GM12878 (cell line): ENCODE results near the gene MAST2. TPM values are rescaled to one million over a fixed set of nuclear protein-coding genes. Genes with fewer than 3 reads are reported as not detected.

Experiments used
- ATAC-seq: fragments of 200-7000 bp; cut with Tn5 transposase; 3 replicates; pipeline ENCODE4 v1.9.1; 2020; ENCODE audit warnings: mild to moderate bottlenecking, moderate library complexity
- BruUV-seq: library from RNA; stranded (reverse); fragments of 400-500 nt; replicated peaks from 2 replicates; lab custom pipeline; 2021; lab: Mats Ljungman, UMichigan
- CTCF ChIA-PET: fragments of 300-600 bp; sonication (Branson Sonifier 250); formaldehyde crosslinking; extraction: SDS; loops from one replicate; lab custom pipeline; 2021; ENCODE audit warnings: inconsistent platforms; lab: Yijun Ruan, JAX
- POLR2A ChIA-PET: fragments of 350-600 bp; formaldehyde crosslinking; extraction: SDS; loops from one replicate; lab custom pipeline; 2021; ENCODE audit warnings: inconsistent platforms; lab: Charles Lee
- RAD21 ChIA-PET: fragments of 300-600 bp; sonication (Branson Sonifier 250); formaldehyde crosslinking; loops from one replicate; lab custom pipeline; 2023; ENCODE audit warnings: antibody characterized with exemption; ENCODE audit not compliant: unreplicated experiment; lab: Charles Lee
- SMC1A ChIA-PET: fragments of 300-600 bp; sonication (Branson Sonifier 250); formaldehyde crosslinking; loops from one replicate; lab custom pipeline; 2023; ENCODE audit not compliant: unreplicated experiment, uncharacterized antibody; lab: Charles Lee
- DNase-seq: peaks from one replicate; pipeline ENCODE4 v3.0.0-alpha.2; 2011; ENCODE audit warnings: low read depth, low spot score
- FAIRE-seq: peaks from 3 replicates; lab custom pipeline; 2011; peaks lifted over from hg19 to GRCh38; lab: Jason Lieb, UNC
- H2AFZ ChIP-seq: 2 replicates; pipeline ENCODE4 v1.6.0; 2011; ENCODE audit warnings: low read depth, low read length, control low read depth; ENCODE audit not compliant: control insufficient read depth
- H3K27ac ChIP-seq: 2 replicates; pipeline ENCODE4 v1.5.1; 2011; ENCODE audit warnings: control low read depth; ENCODE audit not compliant: control insufficient read depth, insufficient read depth
- H3K27me3 ChIP-seq, 2 experiments: replicated peaks in 1 of 2; 2 replicates each; pipeline versions ENCODE4 v1.6.0 to v1.6.1; 2011; ENCODE audit warnings: low read length in 1 of 2; ENCODE audit not compliant: control insufficient read depth in 2 of 2, insufficient read depth in 2 of 2
- H3K36me3 ChIP-seq, 2 experiments: 2 replicates each; pipeline ENCODE4 v1.5.1; 2011; ENCODE audit warnings: low read length in 1 of 2; ENCODE audit not compliant: control insufficient read depth in 2 of 2, insufficient read depth in 2 of 2
- H3K4me1 ChIP-seq: 2 replicates; pipeline ENCODE4 v1.6.1; 2011; ENCODE audit warnings: mild to moderate bottlenecking, low read length, moderate library complexity, mixed read lengths; ENCODE audit not compliant: control insufficient read depth, insufficient read depth
- H3K4me2 ChIP-seq: 2 replicates; pipeline ENCODE4 v1.6.0; 2011; ENCODE audit warnings: control low read depth; ENCODE audit not compliant: control insufficient read depth, insufficient read depth
- H3K4me3 ChIP-seq: fragments of 200-600 bp; sonication (generic); 2 replicates; pipeline ENCODE4 v1.5.1; 2016
- H3K79me2 ChIP-seq: 2 replicates; pipeline ENCODE4 v1.6.0; 2011; ENCODE audit warnings: low read length; ENCODE audit not compliant: control insufficient read depth, insufficient read depth
- H3K9ac ChIP-seq: 2 replicates; pipeline ENCODE4 v1.8.0; 2011; ENCODE audit warnings: low read length, control low read depth, mixed read lengths; ENCODE audit not compliant: control insufficient read depth, insufficient read depth
- H3K9me3 ChIP-seq: replicated peaks from 3 replicates; pipeline ENCODE4 v1.5.1; 2011; ENCODE audit warnings: mild to moderate bottlenecking, low read length; ENCODE audit not compliant: control insufficient read depth, insufficient read depth
- H4K20me1 ChIP-seq: 2 replicates; pipeline ENCODE4 v1.6.0; 2011; ENCODE audit not compliant: control insufficient read depth, insufficient read depth
- BCL11A ChIP-seq: IDR thresholded peaks from 2 replicates; pipeline ENCODE4 v1.6.1; 2011; ENCODE audit warnings: low read depth, low read length
- CEBPB ChIP-seq, 2 experiments: fragments of 150-350 bp in 1 of 2; IDR thresholded peaks; 2 replicates each; pipeline ENCODE4 v1.6.1; 2012 to 2014; ENCODE audit warnings: low read depth in 2 of 2, low read length in 2 of 2, borderline replicate concordance in 1 of 2, inconsistent platforms in 1 of 2
- DPF2 ChIP-seq: fragments of 450-650 bp; IDR thresholded peaks from 2 replicates; pipeline ENCODE4 v1.6.1; 2017; ENCODE audit warnings: mild to moderate bottlenecking
- EZH2 ChIP-seq: IDR thresholded peaks from 2 replicates; pipeline ENCODE4 v1.6.1; 2012; ENCODE audit warnings: low read depth, mild to moderate bottlenecking, control low read depth, inconsistent platforms, low read length, borderline replicate concordance; ENCODE audit not compliant: control insufficient read depth
- IRF5 ChIP-seq: fragments of 450-650 bp; IDR thresholded peaks from 2 replicates; pipeline ENCODE4 v1.6.1; 2017; ENCODE audit warnings: borderline replicate concordance
- NFYA ChIP-seq: IDR thresholded peaks from 2 replicates; pipeline ENCODE4 v1.6.1; 2011; ENCODE audit warnings: low read depth, mild to moderate bottlenecking, low read length, improper control_type of control experiment, borderline replicate concordance
- PAX8 ChIP-seq: fragments of 450-650 bp; IDR thresholded peaks from 2 replicates; pipeline ENCODE4 v1.6.1; 2017; ENCODE audit warnings: mild to moderate bottlenecking, moderate library complexity
- RELA ChIP-seq: fragments of 450-650 bp; IDR thresholded peaks from 2 replicates; pipeline ENCODE4 v1.8.0; 2014; ENCODE audit warnings: borderline replicate concordance; ENCODE audit not compliant: partially characterized antibody
- RFX5 ChIP-seq: IDR thresholded peaks from 2 replicates; pipeline ENCODE4 v1.6.1; 2011; ENCODE audit warnings: low read depth, low read length, improper control_type of control experiment
- SMARCA5 ChIP-seq: fragments of 450-650 bp; IDR thresholded peaks from 2 replicates; pipeline ENCODE4 v1.6.1; 2017; ENCODE audit warnings: mild to moderate bottlenecking
- SMC3 ChIP-seq: IDR thresholded peaks from 2 replicates; pipeline ENCODE4 v1.6.1; 2011; ENCODE audit warnings: low read length, improper control_type of control experiment, borderline replicate concordance
- SRF ChIP-seq, 2 experiments: IDR thresholded peaks; 2 replicates each; pipeline ENCODE4 v1.6.1; 2011; ENCODE audit warnings: low read depth in 2 of 2, low read length in 2 of 2, mild to moderate bottlenecking in 1 of 2, moderate library complexity in 1 of 2
- WRNIP1 ChIP-seq: IDR thresholded peaks from 2 replicates; pipeline ENCODE4 v1.6.1; 2011; ENCODE audit warnings: low read depth, low read length, improper control_type of control experiment, borderline replicate concordance
- YBX1 ChIP-seq: fragments of 450-650 bp; IDR thresholded peaks from 2 replicates; pipeline ENCODE4 v1.6.1; 2016; ENCODE audit warnings: antibody characterized with exemption
- ZNF622 ChIP-seq: fragments of 450-650 bp; IDR thresholded peaks from 2 replicates; pipeline ENCODE4 v1.6.1; 2017; ENCODE audit warnings: mild to moderate bottlenecking, inconsistent platforms
- whole genome bisulfite sequencing: methylation state at CpG from one replicate; pipeline ENCODE4 v1.1.6; 2016; ENCODE audit warnings: low lambda C conversion rate; ENCODE audit not compliant: insufficient replicate concordance, insufficient coverage; ENCODE audit errors: missing lambda C conversion rate; 5-methylcytosine and 5-hydroxymethylcytosine counted together
- in situ Hi-C: fragments of 300-500 bp; cut with MboI; formaldehyde crosslinking; loops from 9 replicates; pipeline ENCODE4 v1.14.3; 2018; ENCODE audit warnings: mixed read lengths
- intact Hi-C: fragments of 100-400 bp; cut with micrococcal nuclease; formaldehyde crosslinking; loops from one replicate; pipeline ENCODE4 v1.14.2; 2022; ENCODE audit not compliant: unreplicated experiment
- polyA plus RNA-seq, 11 experiments: library from polyadenylated mRNA; depleted of rRNA in 4 of 11; unstranded in 6 of 11; stranded (reverse) in 5 of 11; fragments of >200 nt; fragmentation: Nextera tagmentation in 4 of 11; fragmentation: Illumina TruSeq in 1 of 11; extraction: Ambion mirVana in 4 of 11; extraction: Trizol in 1 of 11; gene quantifications; 1 replicate in 1 of 11; 2 replicates in 10 of 11; pipeline versions ENCODE4 v1.2.1 to v1.2.3, GENCODE V29; 2011 to 2016; ENCODE audit warnings: inconsistent platforms in 2 of 11, missing spikeins in 2 of 11, low read depth in 1 of 11
- total RNA-seq, 4 experiments: library from RNA; depleted of rRNA in 3 of 4; stranded (reverse); fragments of >200 nt in 3 of 4; fragmentation: Illumina TruSeq in 1 of 4; extraction: Trizol in 1 of 4; gene quantifications; 2 replicates each; pipeline versions ENCODE4 v1.2.1 to v1.2.3, GENCODE V29; 2013 to 2021

The MAST2 gene
- total and polyA plus RNA-seq, 10 of the 15 experiments (the other 5 are each of a cell fraction or from before 2014, with no cell fraction given) = 1.0 to 28.7 (median 13.8) TPM

DNA sequence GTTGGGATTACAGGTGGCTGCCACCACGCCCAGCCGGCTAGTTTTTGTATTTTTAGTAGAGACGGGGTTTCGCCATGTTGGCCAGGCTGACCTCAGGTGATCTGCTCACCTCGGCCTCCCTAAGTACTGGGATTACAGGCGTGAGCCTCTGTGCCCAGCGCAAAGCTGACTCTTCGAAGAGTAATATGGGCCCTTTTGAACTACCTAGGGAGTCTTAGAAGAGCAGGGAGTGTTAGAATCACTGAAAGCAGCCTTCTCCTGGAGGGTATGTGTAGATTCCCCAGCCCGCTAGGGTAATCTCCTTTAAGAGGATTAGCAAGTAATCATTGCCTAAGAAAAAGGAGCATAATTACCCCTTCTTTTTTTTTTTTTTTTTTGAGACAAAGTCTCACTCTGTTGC lies 6.5 kb upstream of the MAST2 start:
- no peaks in the 10 kb centered on the region for H3K79me2 ChIP-seq
- ChIA-PET CTCF (no interaction called here), RAD21 (no interaction called here), POLR2A (no interaction called here), SMC1A (interaction anchor here (1.2 kb wide), 1 partner anchor 10 kb away, joined by 3 read pairs; no protein-coding TSS in a partner anchor)
- H3K4me1 ChIP-seq = no peaks in the 10 kb centered on the region
- no peak for FAIRE-seq
- no peak overlapping the region for H3K27ac ChIP-seq
- H3K9ac ChIP-seq = no peak overlapping the region
- no TSS peak for BruUV-seq
- no peak overlapping the region for H3K4me2 ChIP-seq
- TF ChIP-seq SRF (IDR thresholded peaks at IDR 0.05; ENCODE audit: low read depth in 2 of 2, low read length in 2 of 2) (no peak), EZH2 (no peak), NFYA (no peak), PAX8 (no peak), CEBPB (IDR thresholded peaks at IDR 0.05; ENCODE audit: borderline replicate concordance in 1 of 2, low read depth in 2 of 2, low read length in 2 of 2) (no peak), SMARCA5 (no peak), RFX5 (no peak), SMC3 (no peak), YBX1 (no peak), WRNIP1 (no peak), IRF5 (no peak), ZNF622 (no peak), RELA (no peak), BCL11A (no peak), DPF2 (no peak)
- H4K20me1 ChIP-seq = no peaks in the 10 kb centered on the region
- WGBS = 81% methylated on average over 9 of the region's 9 CpGs
- no peaks in the 10 kb centered on the region for H3K9me3 ChIP-seq
- ATAC-seq = no peak
- intact Hi-C loops = no loop called here
- in situ Hi-C loops = no loop called here
- no peak overlapping the region for H3K4me3 ChIP-seq
- DNase-seq = no peak
- H3K36me3 ChIP-seq = no peaks in the 10 kb centered on the region
- H3K27me3 ChIP-seq = no peaks in the 10 kb centered on the region
- H2AFZ ChIP-seq = no peak overlapping the region
